ENCODE results near the gene ATXN7L1. TPM values are rescaled to one million over a fixed set of nuclear protein-coding genes. Genes with fewer than 3 reads are reported as not detected.
"Not testable (repeated sequence)": the region's sequence is repeated elsewhere in the genome, so short reads cannot be mapped to it uniquely, and the experiment has no call there.

ATXN7L1 gene
- total and polyA plus RNA-seq, 2 of the 13 experiments (the other 11 are each of a cell fraction or from before 2014, with no cell fraction given): 4.1 to 7.8 TPM

GRCh38 chr7:105790452-105790851 lies 85.9 kb downstream of the ATXN7L1 start:
- H3K4me3 ChIP-seq (replicated peaks in 1 of 3; ENCODE audit: insufficient read depth in 1 of 3, low read depth in 2 of 3, low read length in 3 of 3); H2AFZ ChIP-seq (ENCODE audit: low read length); H3K4me1 ChIP-seq (ENCODE audit: insufficient read depth, low read length); CTCF ChIA-PET (ENCODE audit: low intra/inter-chr PET ratio, low total read pairs); H3K79me2 ChIP-seq (ENCODE audit: insufficient read depth, low read length); H4K20me1 ChIP-seq (ENCODE audit: insufficient read depth, low read length); H3K4me2 ChIP-seq (ENCODE audit: low read depth, low read length); H3K9me3 ChIP-seq (ENCODE audit: low read length); DNase-seq (ENCODE audit: low spot score); in situ Hi-C loops (cut with HindIII; ENCODE audit: extremely low pct_ligation_motif_present, low pct_unique_long_range_greater_than_20kb); BruUV-seq (replicated peaks); ATAC-seq; H3K36me3 ChIP-seq (replicated peaks in 1 of 2; ENCODE audit: control insufficient read depth in 1 of 2, insufficient read depth in 2 of 2, low read length in 2 of 2); POLR2A ChIA-PET; H3K27me3 ChIP-seq (ENCODE audit: control insufficient read depth in 1 of 2, insufficient read depth in 2 of 2, low read length in 2 of 2); FAIRE-seq; intact Hi-C loops (cut with micrococcal nuclease; ENCODE audit: unreplicated experiment); H3K27ac ChIP-seq (ENCODE audit: extremely low read length, insufficient read depth, low read length); H3K9ac ChIP-seq (ENCODE audit: insufficient read depth, low read depth, low read length): not testable (repeated sequence)
- WGBS (ENCODE audit: low lambda C conversion rate): 100% methylated on average over 2 of the region's 2 CpGs

- in situ Hi-C loops (cut with HindIII; ENCODE audit: extremely low pct_ligation_motif_present, low pct_unique_long_range_greater_than_20kb) (no loop called here), intact Hi-C loops (cut with micrococcal nuclease; ENCODE audit: unreplicated experiment) (no loop called here)
- WGBS (ENCODE audit: low lambda C conversion rate): 95% methylated on average over 5 of the region's 8 CpGs
- CTCF ChIA-PET (ENCODE audit: low intra/inter-chr PET ratio, low total read pairs): no interaction called here
- Histone ChIP-seq H4K20me1 (ENCODE audit: insufficient read depth, low read length) (no peaks in the 10 kb centered on the region), H3K9me3 (ENCODE audit: low read length) (no peaks in the 10 kb centered on the region), H3K4me1 (ENCODE audit: insufficient read depth, low read length) (no peaks in the 10 kb centered on the region), H2AFZ (ENCODE audit: low read length) (no peak overlapping the region), H3K9ac (ENCODE audit: insufficient read depth, low read depth, low read length) (no peak overlapping the region), H3K27me3 (ENCODE audit: control insufficient read depth in 1 of 2, insufficient read depth in 2 of 2, low read length in 2 of 2) (no peaks in the 10 kb centered on the region), H3K4me2 (ENCODE audit: low read depth, low read length) (no peak overlapping the region), H3K4me3 (replicated peaks in 1 of 3; ENCODE audit: insufficient read depth in 1 of 3, low read depth in 2 of 3, low read length in 3 of 3) (no peak overlapping the region), H3K27ac (ENCODE audit: extremely low read length, insufficient read depth, low read length) (no peak overlapping the region), H3K79me2 (ENCODE audit: insufficient read depth, low read length) (no peaks in the 10 kb centered on the region), H3K36me3 (replicated peaks in 1 of 2; ENCODE audit: control insufficient read depth in 1 of 2, insufficient read depth in 2 of 2, low read length in 2 of 2) (peaks cover 2 to 10% of the 10 kb centered on the region in 2 experiments; a peak in 2 of 5 replicates)
- TF ChIP-seq TCF7 (IDR thresholded peaks at IDR 0.05; ENCODE audit: low read depth) (no peak), ZNF10 (CRISPR knock-in tag; IDR thresholded peaks at IDR 0.05; ENCODE audit: borderline replicate concordance, low read depth) (no peak)
- DNase-seq (ENCODE audit: low spot score) (no peak), ATAC-seq (no peak), FAIRE-seq (no peak)
- BruUV-seq (replicated peaks): no TSS peak
- POLR2A ChIA-PET: no interaction called here
Observed at GRCh38 chr7:105788816-105789349, 87.5 kb downstream of the ATXN7L1 start.
